Hematopoietic multipotent progenitor cell treated with erythropoietin and hydrocortisone succinate and interleukin-3 and kit ligand, for 4 days (in vitro differentiated cells): Measurements from ENCODE around the gene NOL9.
A peak's percentile ranks its signal among the peaks of the same experiment; 100 is the strongest.
"Not testable (repeated sequence)": the region's sequence is repeated elsewhere in the genome, so short reads cannot be mapped to it uniquely, and the experiment has no call there.

Experiments used
- DNase-seq: peaks from one replicate; pipeline ENCODE4 v3.0.0-alpha.2; 2015

The NOL9 gene

GRCh38 chr1:6570987-6571386 is 16.7 kb upstream of the NOL9 start:
- DNase-seq: no peak

- no peak for DNase-seq
These were observed 15.8 kb upstream of the NOL9 start for GRCh38 chr1:6570100-6570499.

GRCh38 chr1:6569033-6569432 is 14.7 kb upstream of the NOL9 start:
- DNase-seq: no peak

GRCh38 chr1:6560267-6560666 is 6.0 kb upstream of the NOL9 start:
- no peak for DNase-seq

- DNase-seq: not testable (repeated sequence)
These were observed 4.8 kb upstream of the NOL9 start for GRCh38 chr1:6559161-6559560.

- no peak for DNase-seq
These were observed 3.3 kb upstream of the NOL9 start for GRCh38 chr1:6557597-6557996.

- no peak for DNase-seq
These were observed 830 bp upstream of the NOL9 start, which contains the start of gene TAS1R1 for GRCh38 chr1:6554907-6555778. Gene TAS1R1, plus strand, starts transcription at chr1:6555307. Its CDS starts 67 bp downstream, at chr1:6555374.

- DNase-seq: peak; percentile 23
These were observed 7.0 kb downstream of the NOL9 start for GRCh38 chr1:6547301-6547700.

GRCh38 chr1:6546326-6546725 is 8.0 kb downstream of the NOL9 start:
- DNase-seq: no peak

GRCh38 chr1:6545276-6546112 is 8.8 kb downstream of the NOL9 start:
- no peak for DNase-seq

- no peak for DNase-seq
These were observed 9.5 kb downstream of the NOL9 start for GRCh38 chr1:6544831-6545230.

GRCh38 chr1:6538956-6539355 is 15.4 kb downstream of the NOL9 start:
- DNase-seq: no peak

- no peak for DNase-seq
These were observed 18.0 kb downstream of the NOL9 start for GRCh38 chr1:6536291-6536690.

GRCh38 chr1:6535214-6535613 is 19.1 kb downstream of the NOL9 start:
- no peak for DNase-seq

GRCh38 chr1:6534248-6534822 is 20.0 kb downstream of the NOL9 start:
- no peak for DNase-seq

- no peak for DNase-seq
These were observed 22.3 kb downstream of the NOL9 start for GRCh38 chr1:6531996-6532395.

- no peak for DNase-seq
These were observed 23.7 kb downstream of the NOL9 start for GRCh38 chr1:6530504-6531160.

- no peak for DNase-seq
These were observed 25.8 kb downstream of the NOL9 start for GRCh38 chr1:6528492-6528891.

- DNase-seq: no peak
These were observed 28.0 kb downstream of the NOL9 start for GRCh38 chr1:6526316-6526715.

- peak; percentile 59 for DNase-seq
These were observed 30.7 kb downstream of the NOL9 start for GRCh38 chr1:6523566-6523965.

GRCh38 chr1:6521536-6521935 is 32.8 kb downstream of the NOL9 start:
- no peak for DNase-seq

- no peak for DNase-seq
These were observed 34.2 kb downstream of the NOL9 start for GRCh38 chr1:6519935-6520671.
